Measurements from ENCODE around the gene ADAMTS16. TPM values are rescaled to one million over a fixed set of nuclear protein-coding genes. Genes with fewer than 3 reads are reported as not detected.

ADAMTS16 gene
- total and polyA plus RNA-seq, 7 donors: under 0.01 to 5.3 (median 0.16) TPM; not detected in 2

DNA sequence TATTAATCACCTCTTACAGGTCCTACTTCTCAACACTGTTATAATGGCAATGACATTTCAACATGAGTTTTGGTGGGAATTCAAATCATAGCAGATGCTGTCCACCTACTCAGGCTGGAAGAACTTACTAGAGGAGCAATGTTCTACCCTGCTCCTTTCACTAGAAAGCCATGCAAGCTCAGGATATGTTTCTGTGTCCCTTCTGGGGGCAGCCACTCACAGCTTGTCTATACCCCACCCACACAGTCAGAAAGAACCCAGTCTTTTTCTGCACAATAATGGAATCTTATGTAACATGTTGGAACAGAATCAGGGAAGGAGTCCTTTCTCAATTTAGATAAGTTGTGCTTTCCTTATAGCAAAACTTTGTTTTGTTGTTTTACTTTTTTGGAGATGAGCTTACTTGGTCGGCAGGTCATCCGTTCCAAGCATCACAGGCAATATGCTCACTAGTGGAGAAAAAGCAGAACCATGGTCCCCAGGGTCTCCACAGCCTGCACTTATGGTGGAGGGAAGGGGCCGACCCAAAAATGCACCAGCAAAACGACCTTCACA lies 229.0 kb downstream of the ADAMTS16 start:
- DNase-seq: no peak
- no peaks in the 10 kb centered on the region for H3K9me3 ChIP-seq
- TF ChIP-seq POLR2A (IDR thresholded peaks at IDR 0.05) (no peak), EP300 (IDR thresholded peaks at IDR 0.05) (no peak), POLR2AphosphoS5 (IDR thresholded peaks at IDR 0.05) (no peak), CTCF (IDR thresholded peaks at IDR 0.05) (no peak)
- intact Hi-C loops (cut with DNase I): no loop called here
- H3K36me3 ChIP-seq: no peaks in the 10 kb centered on the region
- WGBS, 2 donors: 71 to 77% methylated on average over 4 of the region's 4 CpGs
- no peak overlapping the region for H3K27ac ChIP-seq
- no peaks in the 10 kb centered on the region for H3K4me1 ChIP-seq
- no peak overlapping the region for H3K4me3 ChIP-seq
- H3K27me3 ChIP-seq: no peaks in the 10 kb centered on the region

Small RNA genes lying within 50 kb of the gene (small RNA-seq; reads per million reads assigned to genes)
- 0 reads per million in 3 donors for gene RN7SKP73
